ENCODE data around the gene S100A7A. TPM values are rescaled to one million over a fixed set of nuclear protein-coding genes. Genes with fewer than 3 reads are reported as not detected.
A peak's percentile ranks its signal among the peaks of the same experiment; 100 is the strongest.

S100A7A gene
- total RNA-seq, 2 donors from 2014 or later: not detected

DNA sequence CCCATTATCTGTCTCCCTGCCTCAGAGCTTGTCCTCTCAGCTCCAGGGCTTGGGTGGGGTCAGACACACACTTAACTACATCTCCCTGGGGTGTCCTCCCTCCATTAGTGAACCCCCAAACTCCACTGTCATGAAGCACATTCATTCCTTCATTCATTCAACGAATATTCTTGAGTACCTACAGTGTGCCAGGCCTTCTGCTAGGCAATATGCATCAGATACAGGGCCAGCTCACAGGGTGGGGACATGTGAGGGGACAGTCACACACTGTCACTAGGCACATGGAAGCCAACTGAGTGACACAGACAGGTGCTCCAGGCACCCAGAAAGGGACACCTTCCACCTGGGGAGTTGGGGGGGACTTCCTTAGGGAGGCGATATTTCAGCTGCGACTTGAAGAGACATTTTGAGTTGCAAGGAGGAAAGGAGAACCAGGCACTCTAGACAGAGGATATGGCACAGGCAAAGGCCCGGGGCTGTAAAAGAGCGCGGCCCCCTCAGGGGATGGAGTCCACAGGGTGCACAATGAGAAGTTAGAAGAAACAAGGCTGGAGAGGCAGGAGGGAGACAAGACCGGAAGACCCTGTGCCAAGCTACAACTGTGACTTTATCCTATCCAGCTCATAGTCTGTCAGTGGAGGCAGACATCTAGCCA, 16.8 kb upstream of the S100A7A start:
- H3K36me3 ChIP-seq (ENCODE audit: control insufficient read depth, insufficient read depth, low read length): no peaks in the 10 kb centered on the region
- H3K27ac Mint-ChIP-seq: no peak overlapping the region
- H3K9me3 Mint-ChIP-seq: no peaks in the 10 kb centered on the region
- H3K4me1 Mint-ChIP-seq: no peaks in the 10 kb centered on the region
- no peak overlapping the region for H3K27ac ChIP-seq (ENCODE audit: low read depth, low read length)
- H3K9me3 ChIP-seq (ENCODE audit: control insufficient read depth, low read length): no peaks in the 10 kb centered on the region
- no peak overlapping the region for H3K4me3 ChIP-seq (ENCODE audit: low read length)
- no peak overlapping the region for H3K4me3 Mint-ChIP-seq
- no peaks in the 10 kb centered on the region for H3K4me1 ChIP-seq (ENCODE audit: control insufficient read depth, insufficient read depth, low read length)
- no peaks in the 10 kb centered on the region for H3K27me3 ChIP-seq (ENCODE audit: control insufficient read depth, insufficient read depth, low read length, poor library complexity, severe bottlenecking)
- no peak for TF ChIP-seq CTCF (conservative IDR thresholded peaks at IDR 0.05)
- no peaks in the 10 kb centered on the region for H3K36me3 Mint-ChIP-seq (ENCODE audit: low read depth)
- no peak for DNase-seq
- WGBS, 2 experiments (ENCODE audit: insufficient coverage in 1 of 2, insufficient read length in 1 of 2): 90 to 98% methylated on average over 7 of the region's 7 CpGs
- peaks cover 18% of the 10 kb centered on the region for H3K27me3 Mint-ChIP-seq (ENCODE audit: insufficient read depth)
- no peak overlapping the region for H3K9ac ChIP-seq (ENCODE audit: extremely low read depth, low read length, poor library complexity, severe bottlenecking)

- H3K9me3 ChIP-seq (ENCODE audit: control insufficient read depth, low read length): no peaks in the 10 kb centered on the region
- no peaks in the 10 kb centered on the region for H3K36me3 ChIP-seq (ENCODE audit: control insufficient read depth, insufficient read depth, low read length)
- no peaks in the 10 kb centered on the region for H3K4me1 Mint-ChIP-seq
- H3K27me3 Mint-ChIP-seq (ENCODE audit: insufficient read depth): peaks cover 22% of the 10 kb centered on the region
- WGBS, 2 experiments (ENCODE audit: insufficient coverage in 1 of 2, insufficient read length in 1 of 2): 73 to 90% methylated on average over 3 to 5 of the region's 5 CpGs
- no peak overlapping the region for H3K27ac Mint-ChIP-seq
- H3K9me3 Mint-ChIP-seq: no peaks in the 10 kb centered on the region
- H3K9ac ChIP-seq (ENCODE audit: extremely low read depth, low read length, poor library complexity, severe bottlenecking): no peak overlapping the region
- H3K27ac ChIP-seq (ENCODE audit: low read depth, low read length): no peak overlapping the region
- no peak overlapping the region for H3K4me3 ChIP-seq (ENCODE audit: low read length)
- no peaks in the 10 kb centered on the region for H3K27me3 ChIP-seq (ENCODE audit: control insufficient read depth, insufficient read depth, low read length, poor library complexity, severe bottlenecking)
- peak; percentile 63 for DNase-seq
- no peaks in the 10 kb centered on the region for H3K4me1 ChIP-seq (ENCODE audit: control insufficient read depth, insufficient read depth, low read length)
- peak; percentile 47 for TF ChIP-seq CTCF (conservative IDR thresholded peaks at IDR 0.05)
- no peaks in the 10 kb centered on the region for H3K36me3 Mint-ChIP-seq (ENCODE audit: low read depth)
- no peak overlapping the region for H3K4me3 Mint-ChIP-seq
These were observed 16.1 kb upstream of the S100A7A start for GRCh38 chr1:153400244-153400643.

DNA sequence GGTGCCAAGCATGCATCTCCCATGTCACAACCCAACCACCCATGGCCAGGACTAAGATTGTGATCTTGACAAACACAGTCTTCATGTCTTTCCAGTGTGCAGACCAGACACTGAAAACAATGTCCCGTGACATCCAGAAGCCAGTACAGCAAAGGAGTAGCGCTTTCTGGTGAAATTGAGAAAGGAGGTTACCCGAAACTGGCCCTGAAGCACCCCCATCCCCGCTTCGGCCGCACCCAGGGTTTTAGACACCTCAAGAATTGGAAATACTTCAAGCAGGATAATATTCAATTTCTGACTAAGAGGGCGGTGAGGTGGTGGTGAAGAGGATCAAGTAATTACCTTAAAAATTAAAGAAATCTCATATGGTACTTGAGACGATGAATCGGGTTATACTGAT, 14.9 kb upstream of the S100A7A start:
- Histone ChIP-seq H3K27ac (ENCODE audit: low read depth, low read length) (no peak overlapping the region), H3K4me3 (ENCODE audit: low read length) (no peak overlapping the region), H3K4me1 (ENCODE audit: control insufficient read depth, insufficient read depth, low read length) (no peaks in the 10 kb centered on the region), H3K9me3 (ENCODE audit: control insufficient read depth, low read length) (no peaks in the 10 kb centered on the region), H3K27me3 (ENCODE audit: control insufficient read depth, insufficient read depth, low read length, poor library complexity, severe bottlenecking) (no peaks in the 10 kb centered on the region), H3K9ac (ENCODE audit: extremely low read depth, low read length, poor library complexity, severe bottlenecking) (no peak overlapping the region), H3K36me3 (ENCODE audit: control insufficient read depth, insufficient read depth, low read length) (no peaks in the 10 kb centered on the region)
- peaks cover 24% of the 10 kb centered on the region for H3K27me3 Mint-ChIP-seq (ENCODE audit: insufficient read depth)
- no peak for DNase-seq
- no peaks in the 10 kb centered on the region for H3K36me3 Mint-ChIP-seq (ENCODE audit: low read depth)
- H3K4me1 Mint-ChIP-seq: no peaks in the 10 kb centered on the region
- 79 to 96% methylated on average over 2 to 9 of the region's 9 CpGs for WGBS, 2 experiments (ENCODE audit: insufficient coverage in 1 of 2, insufficient read length in 1 of 2)
- no peak overlapping the region for H3K4me3 Mint-ChIP-seq
- H3K27ac Mint-ChIP-seq: no peak overlapping the region
- no peak for TF ChIP-seq CTCF (conservative IDR thresholded peaks at IDR 0.05)
- no peaks in the 10 kb centered on the region for H3K9me3 Mint-ChIP-seq
